OCI-LY3 (cell line): ENCODE data around the gene MYO7A.

Experiments
- H2AFZ ChIP-seq: fragments of 200-600, 300-600 bp; shearing (Covaris generic); 2 replicates; pipeline ENCODE4 v1.6.0; 2014; ENCODE audit warnings: antibody characterized with exemption, low read depth, low read length
- H3K27ac ChIP-seq: fragments of 200-600, 300-600 bp; sonication (generic); 2 replicates; pipeline ENCODE4 v1.5.1; 2014; ENCODE audit warnings: mild to moderate bottlenecking, low read length, moderate library complexity, mixed read lengths
- H3K27me3 ChIP-seq: fragments of 200-600, 300-600 bp; sonication (generic); 2 replicates; pipeline ENCODE4 v1.6.1; 2014; ENCODE audit warnings: low read depth, low read length, mixed read lengths
- H3K36me3 ChIP-seq: fragments of 200-600, 300-600 bp; sonication (generic); replicated peaks from 2 replicates; pipeline ENCODE3; 2014; ENCODE audit warnings: low read depth, low read length, mixed read lengths
- H3K4me1 ChIP-seq: fragments of 300-600, 200-600 bp; sonication (generic); 2 replicates; pipeline ENCODE4 v1.6.1; 2014; ENCODE audit warnings: low read length, mixed read lengths
- H3K4me2 ChIP-seq: fragments of 200-600, 300-600 bp; sonication (generic); 2 replicates; pipeline ENCODE4 v1.6.1; 2014; ENCODE audit warnings: low read length, mixed read lengths
- H3K4me3 ChIP-seq: fragments of 300-600, 200-600 bp; sonication (generic); 2 replicates; pipeline ENCODE4 v1.5.1; 2014; ENCODE audit warnings: antibody characterized with exemption, mild to moderate bottlenecking, low read length, moderate library complexity
- H3K79me2 ChIP-seq: fragments of 300-600, 200-600 bp; shearing (Covaris generic); 2 replicates; pipeline ENCODE4 v1.6.1; 2014; ENCODE audit warnings: mild to moderate bottlenecking, low read length, mixed read lengths
- H3K9ac ChIP-seq: fragments of 300-600, 200-600 bp; shearing (Covaris generic); 2 replicates; pipeline ENCODE4 v1.6.0; 2014; ENCODE audit warnings: mild to moderate bottlenecking, low read length, moderate library complexity
- H3K9me3 ChIP-seq: fragments of 200-600, 300-600 bp; shearing (Covaris generic); 2 replicates; pipeline ENCODE4 v1.6.1; 2014; ENCODE audit warnings: low read length, mixed read lengths; ENCODE audit not compliant: insufficient read depth
- H4K20me1 ChIP-seq: fragments of 200-600, 300-600 bp; sonication (generic); 2 replicates; pipeline ENCODE4 v1.6.1; 2016; ENCODE audit warnings: low read length, mixed read lengths; ENCODE audit not compliant: insufficient read depth
- EZH2phosphoT487 ChIP-seq: fragments of 200-600 bp; shearing (Covaris generic); IDR thresholded peaks from 2 replicates; pipeline ENCODE4 v1.6.1; 2018; ENCODE audit warnings: antibody characterized with exemption, mixed run types, low read depth
- TF ChIP-seq, protein P1 (sequence below): fragments of 200-600, 300-600 bp; sonication (generic); IDR thresholded peaks from 2 replicates; pipeline ENCODE4 v1.5.1; 2014; ENCODE audit warnings: antibody characterized with exemption, low read length, low read depth

Gene MYO7A

DNA sequence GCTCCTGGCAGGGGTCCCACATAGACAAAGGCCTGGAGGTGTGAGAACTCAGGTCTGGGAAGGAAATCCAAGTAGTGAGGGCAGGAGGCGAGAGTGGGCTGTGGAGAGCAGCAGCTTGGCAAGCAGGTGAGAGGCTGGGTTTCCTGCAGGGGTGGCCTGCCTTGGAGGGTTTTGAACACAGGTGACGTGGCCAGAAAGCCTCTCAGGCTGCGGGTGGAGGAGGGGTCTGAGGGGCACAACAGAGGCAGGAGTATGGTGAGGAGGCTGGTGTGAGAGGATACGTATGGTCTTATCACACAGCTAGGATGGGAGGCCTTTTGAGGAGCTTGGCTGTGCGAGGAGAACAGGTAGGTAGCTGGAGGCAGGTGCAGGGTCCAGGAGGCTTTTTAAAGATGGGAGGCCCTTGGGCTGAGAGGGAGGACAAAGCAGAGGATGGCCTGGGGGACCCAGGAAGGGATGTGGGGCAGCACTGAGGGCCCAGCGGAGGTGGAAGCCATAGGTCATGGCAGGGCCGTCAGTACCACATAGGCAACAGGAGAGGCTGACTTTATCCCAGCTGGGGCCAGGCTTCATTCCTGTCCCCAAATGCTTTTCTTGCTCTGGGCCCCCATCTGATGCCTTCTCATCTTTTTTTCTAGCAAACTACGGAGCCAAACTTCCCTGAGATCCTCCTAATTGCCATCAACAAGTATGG is 84.4 kb downstream of the MYO7A start:
- Histone ChIP-seq H3K4me2 (no peak overlapping the region), H3K4me3 (no peak overlapping the region), H2AFZ (no peak overlapping the region), H3K27me3 (no peaks in the 10 kb centered on the region), H3K4me1 (0 out of 2 replicates have a peak, but pooled peaks cover 3% of the 10 kb centered on the region), H3K79me2 (no peaks in the 10 kb centered on the region), H3K36me3 (no peaks in the 10 kb centered on the region), H3K27ac (no peak overlapping the region), H3K9me3 (no peaks in the 10 kb centered on the region), H4K20me1 (no peaks in the 10 kb centered on the region), H3K9ac (no peak overlapping the region)
- TF ChIP-seq, protein P1, sequence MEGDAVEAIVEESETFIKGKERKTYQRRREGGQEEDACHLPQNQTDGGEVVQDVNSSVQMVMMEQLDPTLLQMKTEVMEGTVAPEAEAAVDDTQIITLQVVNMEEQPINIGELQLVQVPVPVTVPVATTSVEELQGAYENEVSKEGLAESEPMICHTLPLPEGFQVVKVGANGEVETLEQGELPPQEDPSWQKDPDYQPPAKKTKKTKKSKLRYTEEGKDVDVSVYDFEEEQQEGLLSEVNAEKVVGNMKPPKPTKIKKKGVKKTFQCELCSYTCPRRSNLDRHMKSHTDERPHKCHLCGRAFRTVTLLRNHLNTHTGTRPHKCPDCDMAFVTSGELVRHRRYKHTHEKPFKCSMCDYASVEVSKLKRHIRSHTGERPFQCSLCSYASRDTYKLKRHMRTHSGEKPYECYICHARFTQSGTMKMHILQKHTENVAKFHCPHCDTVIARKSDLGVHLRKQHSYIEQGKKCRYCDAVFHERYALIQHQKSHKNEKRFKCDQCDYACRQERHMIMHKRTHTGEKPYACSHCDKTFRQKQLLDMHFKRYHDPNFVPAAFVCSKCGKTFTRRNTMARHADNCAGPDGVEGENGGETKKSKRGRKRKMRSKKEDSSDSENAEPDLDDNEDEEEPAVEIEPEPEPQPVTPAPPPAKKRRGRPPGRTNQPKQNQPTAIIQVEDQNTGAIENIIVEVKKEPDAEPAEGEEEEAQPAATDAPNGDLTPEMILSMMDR: no peak
- no peak for TF ChIP-seq EZH2phosphoT487

DNA sequence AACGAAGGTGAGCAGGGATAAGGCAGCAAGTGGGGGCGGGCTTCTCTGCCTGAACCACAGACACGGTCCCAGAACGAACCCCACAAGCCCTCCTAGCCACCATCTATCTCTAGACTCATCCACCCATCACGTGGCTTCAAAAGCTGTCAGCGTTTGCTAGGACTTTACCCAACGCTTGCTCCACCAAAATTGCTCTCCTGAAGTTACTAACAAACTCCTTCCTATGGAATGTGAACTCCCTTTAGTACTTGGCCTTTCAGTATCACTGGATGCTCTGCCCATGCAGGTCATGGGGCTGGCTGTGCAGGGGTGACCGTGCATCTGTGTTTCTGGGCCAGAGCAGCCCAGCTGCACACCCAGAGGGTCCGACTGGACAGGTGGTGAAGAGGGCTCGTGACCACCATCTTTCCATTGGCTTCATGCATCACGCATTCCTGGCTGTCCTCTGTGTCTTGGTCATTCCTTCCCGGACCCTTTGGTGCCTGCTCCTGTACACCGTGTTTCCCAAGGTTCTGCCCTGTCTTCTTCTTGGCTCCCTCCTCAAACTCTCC is 85.1 kb downstream of the MYO7A start:
- Histone ChIP-seq H4K20me1 (no peaks in the 10 kb centered on the region), H3K9ac (no peak overlapping the region), H3K9me3 (no peaks in the 10 kb centered on the region), H3K79me2 (no peaks in the 10 kb centered on the region), H3K27ac (no peak overlapping the region), H3K4me2 (no peak overlapping the region), H3K4me1 (0 out of 2 replicates have a peak, but pooled peaks cover 3% of the 10 kb centered on the region), H3K27me3 (no peaks in the 10 kb centered on the region), H2AFZ (no peak overlapping the region), H3K4me3 (no peak overlapping the region), H3K36me3 (no peaks in the 10 kb centered on the region)
- TF ChIP-seq, protein P1: no peak
- TF ChIP-seq EZH2phosphoT487: no peak

DNA sequence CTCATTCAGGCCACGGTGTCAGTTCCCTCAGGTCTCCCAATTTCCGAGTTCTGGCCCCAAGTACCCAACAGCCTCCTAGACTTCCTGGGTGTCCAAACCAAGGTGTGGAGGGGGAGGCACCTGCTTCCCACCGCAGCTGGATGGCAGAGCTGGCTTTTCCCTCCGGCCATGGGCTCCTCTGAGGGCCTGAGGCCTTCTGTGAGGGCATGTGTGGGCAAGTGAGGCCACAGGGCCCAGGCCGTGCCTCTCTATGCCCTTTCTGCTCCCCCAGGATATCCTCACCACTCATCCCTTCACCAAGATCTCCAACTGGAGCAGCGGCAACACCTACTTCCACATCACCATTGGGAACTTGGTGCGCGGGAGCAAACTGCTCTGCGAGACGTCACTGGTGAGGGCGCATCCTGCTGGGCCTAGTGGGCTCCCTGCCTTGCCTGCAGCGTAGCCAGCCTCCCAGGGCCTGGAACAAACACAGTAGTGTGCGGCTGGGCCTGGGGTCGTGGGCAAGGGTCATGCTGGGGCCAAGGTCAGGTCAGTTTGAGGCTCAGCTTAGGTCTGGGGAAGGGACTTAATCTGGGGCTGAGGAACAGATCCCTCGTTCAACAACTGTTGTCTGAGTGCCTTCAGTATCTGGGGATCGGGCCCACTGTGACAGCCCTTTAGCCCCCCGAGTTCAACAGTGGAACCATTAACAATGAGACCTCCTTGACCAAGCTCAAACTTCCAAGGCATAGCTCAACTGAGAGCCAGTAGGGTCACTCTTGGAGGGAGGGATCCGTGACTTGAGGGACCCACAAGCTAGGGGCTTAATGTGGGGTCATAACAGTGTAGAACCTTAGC is 85.8 kb downstream of the MYO7A start:
- H4K20me1 ChIP-seq: no peaks in the 10 kb centered on the region
- H3K9me3 ChIP-seq: no peaks in the 10 kb centered on the region
- no peaks in the 10 kb centered on the region for H3K36me3 ChIP-seq
- H3K4me2 ChIP-seq: no peak overlapping the region
- H3K4me1 ChIP-seq: 0 out of 2 replicates have a peak, but pooled peaks cover 3% of the 10 kb centered on the region
- TF ChIP-seq EZH2phosphoT487: no peak
- TF ChIP-seq, protein P1: no peak
- no peak overlapping the region for H3K4me3 ChIP-seq
- H2AFZ ChIP-seq: no peak overlapping the region
- H3K27me3 ChIP-seq: no peaks in the 10 kb centered on the region
- H3K79me2 ChIP-seq: no peaks in the 10 kb centered on the region
- no peak overlapping the region for H3K9ac ChIP-seq
- H3K27ac ChIP-seq: no peak overlapping the region

DNA sequence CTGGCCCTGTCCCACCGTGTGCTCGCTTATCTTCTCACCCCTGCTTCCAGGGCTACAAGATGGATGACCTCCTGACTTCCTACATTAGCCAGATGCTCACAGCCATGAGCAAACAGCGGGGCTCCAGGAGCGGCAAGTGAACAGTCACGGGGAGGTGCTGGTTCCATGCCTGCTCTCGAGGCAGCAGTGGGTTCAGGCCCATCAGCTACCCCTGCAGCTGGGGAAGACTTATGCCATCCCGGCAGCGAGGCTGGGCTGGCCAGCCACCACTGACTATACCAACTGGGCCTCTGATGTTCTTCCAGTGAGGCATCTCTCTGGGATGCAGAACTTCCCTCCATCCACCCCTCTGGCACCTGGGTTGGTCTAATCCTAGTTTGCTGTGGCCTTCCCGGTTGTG is 86.5 kb downstream of the MYO7A start:
- Histone ChIP-seq H3K4me1 (0 out of 2 replicates have a peak, but pooled peaks cover 3% of the 10 kb centered on the region), H3K4me3 (no peak overlapping the region), H4K20me1 (no peaks in the 10 kb centered on the region), H3K27me3 (no peaks in the 10 kb centered on the region), H3K36me3 (no peaks in the 10 kb centered on the region), H3K27ac (no peak overlapping the region), H3K4me2 (no peak overlapping the region), H3K9ac (no peak overlapping the region), H3K9me3 (no peaks in the 10 kb centered on the region), H2AFZ (no peak overlapping the region), H3K79me2 (no peaks in the 10 kb centered on the region)
- TF ChIP-seq, protein P1: no peak
